ENCODE data around the gene ST6GALNAC3.
"Not testable (repeated sequence)": the region's sequence is repeated elsewhere in the genome, so short reads cannot be mapped to it uniquely, and the experiment has no call there.

The ST6GALNAC3 gene

DNA sequence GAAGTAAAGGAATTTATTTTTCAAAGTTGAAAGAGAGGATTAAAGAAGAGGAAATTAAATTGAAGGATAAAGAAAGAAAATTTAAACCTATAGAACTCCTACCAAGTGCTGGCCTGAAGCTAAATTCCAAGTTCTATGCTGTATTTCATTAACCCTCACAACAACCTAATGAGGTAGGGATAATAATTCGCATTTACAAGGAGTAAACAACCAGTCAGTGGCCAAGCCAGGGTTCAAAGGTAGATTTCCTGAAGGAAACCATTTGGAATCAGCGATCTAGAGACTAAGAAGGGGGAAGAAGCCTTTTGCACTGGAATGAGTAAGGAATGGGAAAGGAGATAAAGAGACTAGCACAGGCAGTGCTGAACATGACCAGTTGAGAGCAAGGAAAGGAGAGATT, 526.9 kb downstream of the ST6GALNAC3 start:
- DNase-seq = no peak

- DNase-seq = peak; percentile 85
Measured at GRCh38 chr1:76607717-76608116, 533.2 kb downstream of the ST6GALNAC3 start.

GRCh38 chr1:76611770-76612445, 537.4 kb downstream of the ST6GALNAC3 start:
- no peak for DNase-seq

DNA sequence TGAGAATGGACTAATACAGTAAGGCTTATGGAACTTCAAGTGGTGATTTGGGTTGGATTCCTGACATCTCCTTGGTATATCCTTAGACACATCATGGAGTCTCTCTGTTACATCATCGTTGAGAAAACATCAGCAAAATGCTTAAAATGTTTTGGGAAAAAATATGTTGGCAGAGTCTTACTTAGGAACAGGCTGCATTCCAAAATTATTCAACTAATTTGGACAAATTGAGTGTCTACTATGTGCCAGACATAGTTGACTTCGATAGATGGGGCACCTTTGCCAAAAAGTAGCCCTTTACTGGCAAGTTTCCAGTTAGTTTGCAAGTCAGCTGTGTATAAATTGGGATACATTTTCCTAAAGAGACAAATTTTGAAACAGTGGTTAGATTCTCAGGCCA, 539.3 kb downstream of the ST6GALNAC3 start:
- DNase-seq = no peak

DNA sequence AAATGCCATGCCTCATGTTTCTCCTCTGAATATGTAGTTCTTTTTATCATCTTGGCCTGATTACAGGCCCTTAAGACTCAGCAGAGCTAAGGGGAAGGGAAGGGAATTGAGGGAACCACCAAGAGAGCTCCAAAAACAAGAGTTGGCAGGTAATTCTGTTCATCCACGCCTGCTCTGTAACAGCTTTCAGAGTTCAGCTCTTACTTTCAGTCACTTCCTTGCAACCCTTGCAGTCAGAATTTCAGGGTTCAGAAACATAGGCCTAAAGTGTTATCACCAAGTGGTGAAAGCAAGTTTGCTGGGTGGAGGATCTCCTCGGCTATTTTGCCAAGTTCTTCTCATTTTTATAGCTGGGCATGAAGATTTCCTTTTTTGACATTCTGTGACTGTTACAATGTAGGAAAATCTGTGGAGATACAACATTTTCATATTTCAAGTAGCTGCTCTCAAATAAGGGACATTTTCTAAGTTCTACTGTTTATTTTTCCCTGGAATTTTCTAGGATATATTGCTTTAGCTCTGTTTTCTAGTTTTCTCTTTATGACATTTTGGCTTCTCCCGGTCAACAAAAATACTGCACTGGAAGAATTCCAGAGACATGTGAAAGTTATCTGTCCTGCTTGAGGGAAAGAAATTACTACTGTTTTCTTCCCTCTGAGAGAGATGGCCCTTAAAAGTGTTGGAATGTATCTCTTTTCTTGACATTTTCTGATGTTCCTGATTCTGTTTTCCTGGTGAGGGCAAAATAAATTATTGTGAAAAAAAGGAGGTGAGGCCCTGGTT, 540.9 kb downstream of the ST6GALNAC3 start:
- DNase-seq = no peak

DNA sequence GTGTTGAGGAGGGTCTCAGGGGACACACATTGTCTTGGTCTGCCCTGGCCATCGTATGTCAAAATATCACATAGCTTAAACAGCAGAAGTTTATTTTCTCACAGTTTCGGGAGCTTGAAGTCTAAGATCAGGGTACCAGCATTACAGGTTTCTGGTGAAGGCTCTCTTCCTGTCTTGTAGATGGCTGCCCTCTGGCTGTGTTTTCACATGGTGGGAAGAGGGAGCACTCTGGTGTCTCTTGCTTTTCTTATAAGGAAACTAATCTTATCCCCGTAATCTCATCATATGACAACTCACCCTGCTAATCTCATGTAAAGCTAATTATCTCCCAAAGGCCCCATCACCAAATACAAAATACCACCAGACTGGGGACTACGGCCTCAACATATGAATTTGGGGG, 545.8 kb downstream of the ST6GALNAC3 start:
- no peak for DNase-seq

DNA sequence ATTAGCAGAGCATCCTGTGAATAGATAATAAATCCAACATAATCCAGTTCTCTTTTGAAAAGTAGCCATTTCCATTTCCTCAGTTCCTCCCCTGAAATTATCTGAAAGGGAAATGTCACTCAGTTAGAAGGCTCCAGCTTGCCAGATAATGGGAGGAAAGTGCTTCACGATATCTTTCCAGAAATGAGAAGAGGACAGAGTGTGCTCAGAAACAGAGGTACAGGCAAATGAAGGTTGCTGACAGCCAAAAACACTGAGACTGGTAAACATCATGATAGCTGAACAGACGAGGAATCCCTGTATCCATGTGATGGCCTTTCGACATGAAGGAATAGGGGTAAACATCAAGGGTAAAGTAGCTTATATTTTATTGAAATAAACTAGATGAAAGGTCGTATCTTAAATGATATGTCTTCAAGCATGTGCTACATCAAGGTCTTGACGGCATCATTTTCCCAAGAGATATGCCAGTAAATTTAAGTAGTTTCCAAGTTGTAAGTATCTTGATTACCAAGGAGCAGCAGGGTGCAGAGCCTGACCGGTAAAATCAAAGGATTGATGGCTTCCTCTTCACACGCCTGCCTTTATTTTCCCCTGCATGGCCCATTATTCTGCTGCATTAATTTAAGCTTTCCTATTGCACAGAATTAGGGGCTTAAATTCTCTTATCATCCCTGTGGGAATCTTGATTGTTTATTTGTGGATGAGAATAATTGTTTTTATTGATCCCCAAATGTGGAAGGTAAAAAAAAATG, 548.4 kb downstream of the ST6GALNAC3 start:
- DNase-seq = no peak

GRCh38 chr1:76625886-76626678, 551.5 kb downstream of the ST6GALNAC3 start:
- DNase-seq = no peak

- DNase-seq = no peak
Measured at GRCh38 chr1:76627498-76627897, 553.0 kb downstream of the ST6GALNAC3 start.

DNA sequence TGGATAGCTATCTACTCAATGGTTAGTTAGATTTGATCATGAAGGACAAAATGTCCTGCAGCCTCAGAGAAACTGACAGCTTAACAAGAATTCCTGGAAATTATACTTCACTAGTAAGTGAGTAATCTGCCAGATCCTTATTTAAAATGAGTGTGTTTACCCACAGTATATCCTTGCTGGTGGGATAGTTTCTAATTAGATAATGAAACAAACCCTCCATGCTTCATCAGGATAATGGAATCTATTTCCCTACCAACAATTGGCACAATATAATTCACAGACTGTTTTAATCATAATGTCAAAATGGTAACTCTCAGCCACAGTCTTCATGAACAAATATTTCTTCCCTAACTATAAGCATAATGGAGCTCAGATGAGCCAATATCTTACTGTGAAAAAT, 553.4 kb downstream of the ST6GALNAC3 start:
- DNase-seq = no peak

GRCh38 chr1:76632136-76632535, 557.6 kb downstream of the ST6GALNAC3 start:
- DNase-seq = no peak

- DNase-seq = no peak
Measured at GRCh38 chr1:76635784-76636183, 561.2 kb downstream of the ST6GALNAC3 start.

GRCh38 chr1:76639181-76639580, 564.6 kb downstream of the ST6GALNAC3 start:
- DNase-seq = no peak

- no peak for DNase-seq
Measured at GRCh38 chr1:76640092-76640491, 565.5 kb downstream of the ST6GALNAC3 start.

- DNase-seq = no peak
Measured at GRCh38 chr1:76640723-76641122, 566.2 kb downstream of the ST6GALNAC3 start.

DNA sequence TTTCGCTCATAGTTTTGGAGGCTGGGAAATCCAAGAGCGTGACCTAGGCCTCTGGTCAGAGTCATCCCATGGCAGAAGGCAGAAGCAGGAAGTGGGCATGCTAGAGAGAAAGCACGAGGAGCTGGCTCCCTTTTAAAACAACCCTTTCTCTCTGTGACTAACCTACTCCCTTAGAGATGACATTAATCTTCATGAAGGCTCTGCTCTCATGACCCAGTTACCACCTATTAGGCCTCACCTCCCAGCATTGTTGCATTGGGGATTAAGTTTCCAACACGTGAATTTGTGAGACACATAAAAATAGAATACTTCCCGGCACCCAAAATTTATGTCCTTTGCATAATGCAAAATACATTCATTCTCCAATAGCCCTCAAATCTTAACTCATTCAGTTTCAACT, 569.6 kb downstream of the ST6GALNAC3 start:
- no peak for DNase-seq

DNA sequence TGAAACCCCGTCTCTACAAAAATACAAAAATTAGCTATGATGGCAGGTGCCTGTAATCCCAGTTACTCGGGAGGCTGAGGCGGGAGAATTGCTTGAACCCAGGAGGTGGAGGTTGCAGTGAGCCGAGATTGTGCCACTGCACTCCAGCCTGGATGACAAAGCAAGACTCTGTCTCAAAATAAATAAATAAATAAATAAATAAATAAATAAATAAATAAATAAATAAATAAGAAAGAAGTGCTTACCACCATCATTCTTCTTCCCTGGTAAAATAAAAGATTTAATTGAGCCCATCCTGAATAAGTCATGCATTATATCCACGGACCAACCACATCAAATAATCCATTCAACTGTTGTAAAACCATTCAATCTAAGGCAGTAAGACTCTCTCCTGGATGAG, 578.3 kb downstream of the ST6GALNAC3 start:
- not testable (repeated sequence) for DNase-seq

DNA sequence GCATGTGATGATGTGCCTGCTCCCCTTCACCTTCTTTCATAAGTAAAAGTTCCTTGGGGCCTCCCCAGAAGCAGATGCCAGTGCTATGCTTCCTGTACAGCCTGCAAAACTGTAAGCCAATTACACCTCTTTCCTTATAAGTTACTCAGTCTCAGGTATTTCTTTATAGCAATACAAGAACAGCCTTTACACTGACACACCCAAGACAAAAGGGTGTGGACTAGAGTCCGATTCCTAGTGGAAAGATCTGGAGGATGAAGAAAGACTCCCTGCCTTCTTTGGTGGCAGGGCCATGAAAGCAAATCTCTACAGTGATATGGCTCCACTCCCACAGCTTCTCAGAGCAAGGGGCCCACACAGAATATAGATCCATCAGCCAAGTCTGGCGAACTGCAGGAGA, 583.1 kb downstream of the ST6GALNAC3 start:
- DNase-seq = no peak

- no peak for DNase-seq
Measured at GRCh38 chr1:76659171-76659940, 584.8 kb downstream of the ST6GALNAC3 start.

- no peak for DNase-seq
Measured at GRCh38 chr1:76661531-76661930, 587.0 kb downstream of the ST6GALNAC3 start.

DNA sequence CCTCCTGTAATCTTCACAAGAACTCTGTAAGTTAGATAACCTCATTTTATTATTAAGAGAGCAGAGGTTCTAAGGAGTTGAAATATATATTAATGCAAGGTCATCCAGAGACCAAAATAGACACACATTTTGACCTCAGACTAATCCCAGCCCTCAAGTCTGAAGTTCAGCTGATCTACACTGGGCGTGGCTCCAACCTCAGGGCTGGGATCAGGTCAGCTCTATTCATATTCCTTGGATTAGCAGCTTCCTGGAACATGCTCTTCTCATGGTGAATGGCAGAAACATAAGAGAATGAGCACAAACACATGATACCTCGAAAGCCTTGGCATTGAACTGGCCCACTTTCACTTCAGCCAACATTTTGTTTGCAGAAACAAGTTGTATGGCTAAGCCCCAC, 592.0 kb downstream of the ST6GALNAC3 start:
- no peak for DNase-seq

- DNase-seq = no peak
Measured at GRCh38 chr1:76668046-76668445, 593.5 kb downstream of the ST6GALNAC3 start.
